Measurements from ENCODE around the gene APBA2. TPM values are rescaled to one million over a fixed set of nuclear protein-coding genes. Genes with fewer than 3 reads are reported as not detected.

The APBA2 gene
- total RNA-seq, 1 experiment from 2014 or later, result 11.2 TPM

DNA sequence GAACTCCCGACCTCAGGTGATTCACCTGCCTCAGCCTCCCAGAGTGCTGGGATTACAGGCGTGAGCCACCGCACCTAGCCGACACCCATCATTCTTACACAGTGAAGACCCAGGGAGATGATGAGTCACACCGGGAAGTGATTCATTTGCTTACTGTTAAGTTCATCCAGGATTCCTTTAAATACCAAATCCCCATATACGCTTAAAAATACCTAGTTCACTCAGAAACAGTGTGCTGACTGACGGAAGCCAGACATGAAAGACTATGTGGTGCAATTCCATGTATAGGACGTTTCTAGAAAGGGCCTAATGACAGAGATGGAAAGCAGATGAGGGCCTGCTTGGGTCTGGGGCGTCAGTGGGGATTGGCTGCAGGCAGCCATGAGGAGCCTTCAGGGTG, 75.2 kb downstream of the APBA2 start:
- DNase-seq (ENCODE audit: low spot score) (no peak), ATAC-seq (no peak)
- CTCF ChIA-PET, result interaction anchor here (1.8 kb wide), 1 partner anchor 26 kb away, joined by 3 read pairs; no protein-coding TSS in a partner anchor
- TF ChIP-seq E2F4 (CRISPR knock-in tag; IDR thresholded peaks at IDR 0.05; ENCODE audit: borderline replicate concordance, low read depth) (no peak), ZNF232 (CRISPR knock-in tag; IDR thresholded peaks at IDR 0.05) (no peak), STAT6 (CRISPR knock-in tag; conservative IDR thresholded peaks at IDR 0.05; ENCODE audit: low read depth) (no peak), ETV6 (CRISPR knock-in tag; IDR thresholded peaks at IDR 0.05) (no peak), CREB1 (CRISPR knock-in tag; IDR thresholded peaks at IDR 0.05) (no peak), FOXJ3 (CRISPR knock-in tag; IDR thresholded peaks at IDR 0.05; ENCODE audit: borderline replicate concordance) (no peak), TEAD1 (CRISPR knock-in tag; IDR thresholded peaks at IDR 0.05) (no peak), ZNF396 (CRISPR knock-in tag; IDR thresholded peaks at IDR 0.05; ENCODE audit: borderline replicate concordance) (no peak), CREM (CRISPR knock-in tag; IDR thresholded peaks at IDR 0.05) (no peak), PRDM15 (CRISPR knock-in tag; IDR thresholded peaks at IDR 0.05) (no peak), GRHL2 (CRISPR knock-in tag; IDR thresholded peaks at IDR 0.05; ENCODE audit: insufficient replicate concordance, severe bottlenecking) (no peak), ZNF532 (CRISPR knock-in tag; IDR thresholded peaks at IDR 0.05; ENCODE audit: borderline replicate concordance) (no peak), PREB (CRISPR knock-in tag; IDR thresholded peaks at IDR 0.05; ENCODE audit: borderline replicate concordance) (no peak)
- TF ChIP-seq, protein P1, sequence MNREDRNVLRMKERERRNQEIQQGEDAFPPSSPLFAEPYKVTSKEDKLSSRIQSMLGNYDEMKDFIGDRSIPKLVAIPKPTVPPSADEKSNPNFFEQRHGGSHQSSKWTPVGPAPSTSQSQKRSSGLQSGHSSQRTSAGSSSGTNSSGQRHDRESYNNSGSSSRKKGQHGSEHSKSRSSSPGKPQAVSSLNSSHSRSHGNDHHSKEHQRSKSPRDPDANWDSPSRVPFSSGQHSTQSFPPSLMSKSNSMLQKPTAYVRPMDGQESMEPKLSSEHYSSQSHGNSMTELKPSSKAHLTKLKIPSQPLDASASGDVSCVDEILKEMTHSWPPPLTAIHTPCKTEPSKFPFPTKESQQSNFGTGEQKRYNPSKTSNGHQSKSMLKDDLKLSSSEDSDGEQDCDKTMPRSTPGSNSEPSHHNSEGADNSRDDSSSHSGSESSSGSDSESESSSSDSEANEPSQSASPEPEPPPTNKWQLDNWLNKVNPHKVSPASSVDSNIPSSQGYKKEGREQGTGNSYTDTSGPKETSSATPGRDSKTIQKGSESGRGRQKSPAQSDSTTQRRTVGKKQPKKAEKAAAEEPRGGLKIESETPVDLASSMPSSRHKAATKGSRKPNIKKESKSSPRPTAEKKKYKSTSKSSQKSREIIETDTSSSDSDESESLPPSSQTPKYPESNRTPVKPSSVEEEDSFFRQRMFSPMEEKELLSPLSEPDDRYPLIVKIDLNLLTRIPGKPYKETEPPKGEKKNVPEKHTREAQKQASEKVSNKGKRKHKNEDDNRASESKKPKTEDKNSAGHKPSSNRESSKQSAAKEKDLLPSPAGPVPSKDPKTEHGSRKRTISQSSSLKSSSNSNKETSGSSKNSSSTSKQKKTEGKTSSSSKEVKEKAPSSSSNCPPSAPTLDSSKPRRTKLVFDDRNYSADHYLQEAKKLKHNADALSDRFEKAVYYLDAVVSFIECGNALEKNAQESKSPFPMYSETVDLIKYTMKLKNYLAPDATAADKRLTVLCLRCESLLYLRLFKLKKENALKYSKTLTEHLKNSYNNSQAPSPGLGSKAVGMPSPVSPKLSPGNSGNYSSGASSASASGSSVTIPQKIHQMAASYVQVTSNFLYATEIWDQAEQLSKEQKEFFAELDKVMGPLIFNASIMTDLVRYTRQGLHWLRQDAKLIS (CRISPR knock-in tag; IDR thresholded peaks at IDR 0.05; ENCODE audit: borderline replicate concordance), result no peak
- TF ChIP-seq, protein P2, sequence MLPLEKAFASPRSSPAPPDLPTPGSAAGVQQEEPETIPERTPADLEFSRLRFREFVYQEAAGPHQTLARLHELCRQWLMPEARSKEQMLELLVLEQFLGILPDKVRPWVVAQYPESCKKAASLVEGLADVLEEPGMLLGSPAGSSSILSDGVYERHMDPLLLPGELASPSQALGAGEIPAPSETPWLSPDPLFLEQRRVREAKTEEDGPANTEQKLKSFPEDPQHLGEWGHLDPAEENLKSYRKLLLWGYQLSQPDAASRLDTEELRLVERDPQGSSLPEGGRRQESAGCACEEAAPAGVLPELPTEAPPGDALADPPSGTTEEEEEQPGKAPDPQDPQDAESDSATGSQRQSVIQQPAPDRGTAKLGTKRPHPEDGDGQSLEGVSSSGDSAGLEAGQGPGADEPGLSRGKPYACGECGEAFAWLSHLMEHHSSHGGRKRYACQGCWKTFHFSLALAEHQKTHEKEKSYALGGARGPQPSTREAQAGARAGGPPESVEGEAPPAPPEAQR (CRISPR knock-in tag; IDR thresholded peaks at IDR 0.05), result no peak
- H3K4me3 Mint-ChIP-seq, result no peak overlapping the region
- no peak overlapping the region for H3K27ac Mint-ChIP-seq
- peaks cover 1% of the 10 kb centered on the region; the same call in 1 of the 2 replicates for H3K4me1 Mint-ChIP-seq
- H3K36me3 Mint-ChIP-seq, result no peaks in the 10 kb centered on the region
- H3K9me3 Mint-ChIP-seq, result 0 out of 2 replicates have a peak, but pooled peaks cover 3% of the 10 kb centered on the region
- H3K27me3 Mint-ChIP-seq (ENCODE audit: low read depth), result no peaks in the 10 kb centered on the region
- POLR2A ChIA-PET, result no interaction called here
